HCT116 (cell line): ENCODE results near the gene FAM193B. TPM values are rescaled to one million over a fixed set of nuclear protein-coding genes. Genes with fewer than 3 reads are reported as not detected.

Experiments
- ATAC-seq: fragments of 200-7000 bp; cut with Tn5 transposase; 2 replicates; pipeline ENCODE4 v1.9.1; 2020; ENCODE audit warnings: mild to moderate bottlenecking, moderate library complexity
- BruUV-seq: library from RNA; stranded (reverse); fragments of 400-500 nt; replicated peaks from 2 replicates; lab custom pipeline; 2021; lab: Mats Ljungman, UMichigan
- CTCF ChIA-PET: fragments of 300-600 bp; sonication (Branson Sonifier 250); formaldehyde crosslinking; loops from one replicate; lab custom pipeline; 2021; ENCODE audit warnings: antibody characterized with exemption; lab: Charles Lee
- POLR2A ChIA-PET: fragments of 300-600, 350-600 bp; sonication (Branson Sonifier 250); formaldehyde crosslinking; loops from one replicate; lab custom pipeline; 2021; ENCODE audit warnings: antibody characterized with exemption; lab: Charles Lee
- RAD21 ChIA-PET, 2 experiments: fragments of 300-600 bp; sonication (Branson Sonifier 250); formaldehyde crosslinking; loops; one replicate each; lab custom pipeline; 2023; ENCODE audit warnings: low total read pairs in 2 of 2; ENCODE audit not compliant: uncharacterized antibody in 2 of 2, unreplicated experiment in 2 of 2, low non-redundant PET in 1 of 2; lab: Charles Lee
- DNase-seq: peaks from one replicate; pipeline ENCODE4 v3.0.0-alpha.2; 2010; ENCODE audit warnings: low read depth, low spot score
- H2AFZ ChIP-seq: fragments of 200-600 bp; shearing (Covaris generic), sonication (generic); 2 replicates; pipeline ENCODE4 v1.6.1; 2017; ENCODE audit warnings: low read depth, mixed run types, mixed read lengths, antibody characterized with exemption, low read length; ENCODE audit not compliant: poor library complexity, severe bottlenecking
- H3K27ac ChIP-seq: 2 replicates; pipeline ENCODE4 v1.5.1; 2012; ENCODE audit warnings: low read depth, low read length
- H3K27me3 ChIP-seq: fragments of 200-600 bp; sonication (generic); 2 replicates; pipeline ENCODE4 v1.6.1; 2016; ENCODE audit warnings: mixed run types, low read length, mixed read lengths; ENCODE audit not compliant: insufficient read depth
- H3K36me3 ChIP-seq, 2 experiments: fragments of 200-500 bp in 1 of 2; fragments of 200-600 bp in 1 of 2; sonication (Bioruptor generic) in 1 of 2; sonication (generic) in 1 of 2; 2 replicates each; pipeline versions ENCODE4 v1.5.1 to v1.6.1; 2014 to 2016; ENCODE audit warnings: low read length in 2 of 2, inconsistent platforms in 1 of 2, mixed read lengths in 1 of 2, mixed run types in 1 of 2; ENCODE audit not compliant: insufficient read depth in 2 of 2, control insufficient read depth in 1 of 2
- H3K4me1 ChIP-seq, 2 experiments: fragments of 200-600 bp in 1 of 2; sonication (generic) in 1 of 2; 2 replicates each; pipeline versions ENCODE4 v1.5.1 to v1.6.1; 2012 to 2017; ENCODE audit warnings: low read length in 2 of 2, inconsistent platforms in 1 of 2, mild to moderate bottlenecking in 1 of 2, mixed read lengths in 1 of 2, mixed run types in 1 of 2, moderate library complexity in 1 of 2; ENCODE audit not compliant: insufficient read depth in 2 of 2, control insufficient read depth in 1 of 2
- H3K4me2 ChIP-seq: fragments of 200-600 bp; sonication (generic); 2 replicates; pipeline ENCODE4 v1.6.1; 2017; ENCODE audit warnings: mixed run types, low read length, mixed read lengths
- H3K4me3 ChIP-seq, 2 experiments: fragments of 200-600 bp in 1 of 2; sonication (generic) in 1 of 2; replicated peaks in 1 of 2; 2 replicates each; pipeline ENCODE4 v1.5.1; 2011 to 2016; ENCODE audit warnings: low read length in 2 of 2, control low read depth in 1 of 2, low read depth in 1 of 2, mild to moderate bottlenecking in 1 of 2, mixed read lengths in 1 of 2, mixed run types in 1 of 2
- H3K79me2 ChIP-seq: fragments of 200-600 bp; sonication (generic); 2 replicates; pipeline ENCODE4 v1.6.1; 2017; ENCODE audit warnings: mild to moderate bottlenecking, mixed run types, low read length, moderate library complexity, mixed read lengths; ENCODE audit not compliant: insufficient read depth
- H3K9ac ChIP-seq: fragments of 200-600 bp; sonication (generic); 2 replicates; pipeline ENCODE4 v1.6.1; 2016; ENCODE audit warnings: low read length, mixed read lengths
- H3K9me2 ChIP-seq: fragments of 200-600 bp; sonication (generic), shearing (Covaris generic); 2 replicates; pipeline ENCODE4 v1.6.1; 2017; ENCODE audit warnings: mixed run types, mild to moderate bottlenecking, moderate library complexity; ENCODE audit not compliant: insufficient read depth
- H3K9me3 ChIP-seq, 2 experiments: fragments of 200-500 bp in 1 of 2; fragments of 200-600 bp in 1 of 2; sonication (Bioruptor generic) in 1 of 2; sonication (generic) in 1 of 2; 2 replicates each; pipeline ENCODE4 v1.6.1; 2014 to 2017; ENCODE audit warnings: low read length in 2 of 2, mixed read lengths in 2 of 2, inconsistent platforms in 1 of 2, low read depth in 1 of 2, mild to moderate bottlenecking in 1 of 2, mixed run types in 1 of 2, moderate library complexity in 1 of 2; ENCODE audit not compliant: control insufficient read depth in 1 of 2, insufficient read depth in 1 of 2
- H4K20me1 ChIP-seq: fragments of 200-600 bp; sonication (generic), shearing (Covaris generic); 2 replicates; pipeline ENCODE4 v1.6.1; 2017; ENCODE audit warnings: mixed run types, mild to moderate bottlenecking, moderate library complexity; ENCODE audit not compliant: insufficient read depth
- ELF1 ChIP-seq: IDR thresholded peaks from 2 replicates; pipeline ENCODE4 v1.6.1; 2012; ENCODE audit warnings: low read depth, borderline replicate concordance
- FOSL1 ChIP-seq: IDR thresholded peaks from 2 replicates; pipeline ENCODE4 v1.6.1; 2012; ENCODE audit warnings: low read depth
- POLR2A ChIP-seq: IDR thresholded peaks from 2 replicates; pipeline ENCODE4 v1.7.0; 2011; ENCODE audit warnings: borderline replicate concordance; ENCODE audit not compliant: insufficient read depth, insufficient read length; ENCODE audit errors: extremely low read depth
- POLR2AphosphoS5 ChIP-seq: IDR thresholded peaks from 2 replicates; pipeline ENCODE4 v1.6.1; 2011; ENCODE audit warnings: mild to moderate bottlenecking, low read depth, low read length, moderate library complexity
- ZFX ChIP-seq: fragments of 450-650 bp; IDR thresholded peaks from 2 replicates; pipeline ENCODE4 v1.6.1; 2017
- intact Hi-C: fragments of 100-400 bp; cut with micrococcal nuclease; formaldehyde crosslinking; loops from 2 replicates; pipeline ENCODE4 v1.10.0; 2022
- total RNA-seq: library from RNA; stranded (reverse); gene quantifications from one replicate; pipeline ENCODE4 v1.2.1, GENCODE V29; 2021; ENCODE audit not compliant: unreplicated experiment
- TF ChIP-seq, protein P1 (sequence below): IDR thresholded peaks from 2 replicates; pipeline ENCODE4 v1.6.1; 2011; ENCODE audit warnings: mild to moderate bottlenecking, low read length, moderate library complexity; ENCODE audit not compliant: insufficient replicate concordance; ENCODE audit errors: extremely low read depth

Gene FAM193B
- total RNA-seq, 1 experiment from 2014 or later = 54.0 TPM

DNA sequence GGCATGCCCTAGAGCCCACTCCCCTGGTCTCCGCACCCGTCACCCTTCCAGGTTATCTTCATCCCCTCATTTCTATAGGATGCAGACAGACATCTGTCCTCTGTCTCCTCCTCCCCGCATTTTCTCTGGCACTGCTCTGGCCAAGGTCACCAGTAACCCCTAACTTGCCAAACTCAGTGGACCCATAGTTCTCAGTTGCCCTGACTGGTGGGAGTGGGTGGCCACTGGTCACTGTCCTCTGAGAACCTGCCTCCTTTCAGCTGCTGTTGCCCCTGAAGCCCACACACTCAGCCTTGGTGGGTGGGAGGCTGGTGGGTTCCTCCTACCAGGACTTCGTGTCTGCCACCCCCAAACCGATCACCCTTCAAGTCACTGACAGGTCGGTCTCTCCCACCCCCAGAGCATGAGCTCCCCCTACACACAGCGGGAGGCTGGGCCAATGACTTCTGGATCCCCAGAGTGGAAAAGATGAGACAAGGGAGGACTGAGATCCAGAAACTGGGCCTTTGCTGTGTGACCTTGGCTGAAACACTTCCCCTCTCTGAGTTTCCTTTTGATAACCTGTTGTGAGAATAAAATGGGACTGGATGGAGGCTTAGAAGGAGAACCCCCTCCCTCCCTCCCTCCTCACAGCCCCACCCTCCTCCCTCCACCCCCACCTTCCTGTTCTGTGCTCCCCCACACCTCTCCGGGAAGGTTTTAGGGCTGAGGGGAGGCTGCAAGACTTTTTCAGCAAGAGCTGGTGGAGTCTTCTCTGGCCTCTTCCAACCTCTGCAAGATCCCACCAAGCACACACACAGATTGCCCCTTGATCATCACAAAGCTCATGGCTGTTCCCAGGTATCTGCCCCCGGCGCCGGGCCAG lies 78.6 kb downstream of the FAM193B start:
- intact Hi-C loops = loop anchor here (1.0 kb wide), 1 partner anchor 21 kb away; no protein-coding TSS in a partner anchor
- Histone ChIP-seq H3K36me3 (no peaks in the 10 kb centered on the region), H3K27me3 (no peaks in the 10 kb centered on the region), H3K9ac (no peak overlapping the region), H3K79me2 (peaks cover 20% of the 10 kb centered on the region), H3K4me3 (no peak overlapping the region), H2AFZ (no peak overlapping the region), H3K9me2 (no peaks in the 10 kb centered on the region), H3K9me3 (no peaks in the 10 kb centered on the region), H3K4me2 (no peak overlapping the region), H3K4me1 (peaks cover 8 to 41% of the 10 kb centered on the region in 2 experiments; a peak in 3 of 4 replicates), H4K20me1 (no peaks in the 10 kb centered on the region), H3K27ac (no peak overlapping the region)
- BruUV-seq = no TSS peak
- DNase-seq = no peak
- RAD21 ChIA-PET = no interaction called here
- CTCF ChIA-PET = interaction anchor here (0.6 to 2.9 kb wide), 4 partner anchors 19 to 22 kb away, joined by 3 to 11 read pairs (median 4); partner anchors contain the start of gene PDLIM7
- no peak for ATAC-seq
- POLR2A ChIA-PET = interaction anchor here (6.3 kb wide), 1 partner anchor 19 kb away, joined by 54 read pairs; the partner anchor contains the start of gene PDLIM7
- TF ChIP-seq FOSL1 (no peak), ELF1 (no peak), ZFX (no peak), POLR2AphosphoS5 (no peak), POLR2A (no peak)
- TF ChIP-seq, protein P1, sequence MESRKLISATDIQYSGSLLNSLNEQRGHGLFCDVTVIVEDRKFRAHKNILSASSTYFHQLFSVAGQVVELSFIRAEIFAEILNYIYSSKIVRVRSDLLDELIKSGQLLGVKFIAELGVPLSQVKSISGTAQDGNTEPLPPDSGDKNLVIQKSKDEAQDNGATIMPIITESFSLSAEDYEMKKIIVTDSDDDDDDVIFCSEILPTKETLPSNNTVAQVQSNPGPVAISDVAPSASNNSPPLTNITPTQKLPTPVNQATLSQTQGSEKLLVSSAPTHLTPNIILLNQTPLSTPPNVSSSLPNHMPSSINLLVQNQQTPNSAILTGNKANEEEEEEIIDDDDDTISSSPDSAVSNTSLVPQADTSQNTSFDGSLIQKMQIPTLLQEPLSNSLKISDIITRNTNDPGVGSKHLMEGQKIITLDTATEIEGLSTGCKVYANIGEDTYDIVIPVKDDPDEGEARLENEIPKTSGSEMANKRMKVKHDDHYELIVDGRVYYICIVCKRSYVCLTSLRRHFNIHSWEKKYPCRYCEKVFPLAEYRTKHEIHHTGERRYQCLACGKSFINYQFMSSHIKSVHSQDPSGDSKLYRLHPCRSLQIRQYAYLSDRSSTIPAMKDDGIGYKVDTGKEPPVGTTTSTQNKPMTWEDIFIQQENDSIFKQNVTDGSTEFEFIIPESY = no peak
